DLD1 (cell line): ENCODE results near the gene FAM186B.

Source experiments
- in situ Hi-C: cut with HindIII; loops from 2 replicates; pipeline ENCODE4 v1.10.0; 2017; ENCODE audit warnings: low sequenced_read_pairs

The FAM186B gene

DNA sequence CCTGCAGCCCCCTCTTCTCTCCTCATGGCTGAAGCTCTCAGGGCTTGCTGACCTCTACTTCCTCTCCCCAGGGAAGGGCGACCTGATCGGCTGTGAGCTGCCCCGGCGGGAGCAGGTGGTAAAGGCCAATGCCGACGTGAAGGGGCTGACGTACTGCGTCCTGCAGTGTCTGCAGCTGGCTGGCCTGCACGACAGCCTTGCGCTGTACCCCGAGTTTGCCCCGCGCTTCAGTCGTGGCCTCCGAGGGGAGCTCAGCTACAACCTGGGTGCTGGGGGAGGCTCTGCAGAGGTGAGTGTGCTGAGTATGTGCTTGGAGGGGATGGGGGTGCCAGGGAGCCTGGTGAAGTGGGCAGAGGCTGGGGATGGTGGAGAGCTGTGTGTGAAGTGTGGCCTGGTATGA, 51.2 kb downstream of the FAM186B start:
- in situ Hi-C loops: no loop called here

DNA sequence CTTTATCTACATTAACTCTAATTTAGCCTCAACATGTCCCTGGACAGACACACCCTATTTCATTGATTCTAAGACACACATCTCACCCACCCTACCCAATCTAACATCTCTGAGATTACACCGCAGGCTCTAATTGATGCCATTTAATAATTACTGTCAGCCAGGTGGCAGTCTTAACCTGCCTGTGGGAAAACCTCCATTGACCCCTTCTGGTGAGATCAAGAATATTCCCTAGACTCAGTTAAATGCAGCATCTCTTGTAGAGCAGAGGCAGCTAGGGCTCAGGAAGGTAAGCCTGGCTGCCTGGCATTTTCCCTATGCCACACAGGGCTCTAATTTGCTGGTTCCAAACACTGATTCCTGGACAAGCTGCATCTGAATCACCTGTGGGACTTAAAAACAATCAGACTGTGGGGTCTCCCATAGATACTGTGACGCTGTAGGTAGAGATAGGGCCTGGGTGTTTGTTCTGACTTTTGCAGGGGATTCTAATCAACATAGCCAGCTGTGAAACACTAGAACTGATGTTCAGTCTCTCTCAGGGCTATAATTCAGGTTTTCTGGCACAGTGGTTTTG, 51.8 kb downstream of the FAM186B start:
- in situ Hi-C loops: no loop called here

GRCh38 chr12:49552899-49553298, 52.5 kb downstream of the FAM186B start:
- in situ Hi-C loops: no loop called here

- in situ Hi-C loops: no loop called here
Observed at GRCh38 chr12:49552425-49552824, 53.0 kb downstream of the FAM186B start.

DNA sequence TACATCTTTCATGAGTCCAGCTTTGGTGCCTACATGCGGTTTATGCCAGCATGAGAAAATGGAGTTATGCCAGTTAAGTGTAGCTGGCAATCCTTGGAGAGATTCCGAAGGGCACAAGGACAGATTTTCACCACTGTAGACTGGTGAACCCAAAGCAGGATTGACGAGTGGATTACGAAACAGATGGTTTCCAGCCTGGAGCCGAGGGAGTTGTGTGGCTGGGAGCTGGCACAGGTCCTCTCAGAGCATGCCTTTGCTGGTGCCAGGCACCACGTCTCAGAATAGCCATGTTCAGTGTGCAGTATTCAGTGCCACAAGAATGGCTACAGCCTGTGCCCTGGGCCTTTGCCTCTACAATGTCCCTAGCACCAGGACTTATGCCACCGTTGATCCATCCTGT, 53.4 kb downstream of the FAM186B start:
- in situ Hi-C loops: no loop called here

- in situ Hi-C loops: no loop called here
Observed at GRCh38 chr12:49550693-49551252, 54.7 kb downstream of the FAM186B start.

- in situ Hi-C loops: no loop called here
Observed at GRCh38 chr12:49549735-49550692, 55.4 kb downstream of the FAM186B start.

DNA sequence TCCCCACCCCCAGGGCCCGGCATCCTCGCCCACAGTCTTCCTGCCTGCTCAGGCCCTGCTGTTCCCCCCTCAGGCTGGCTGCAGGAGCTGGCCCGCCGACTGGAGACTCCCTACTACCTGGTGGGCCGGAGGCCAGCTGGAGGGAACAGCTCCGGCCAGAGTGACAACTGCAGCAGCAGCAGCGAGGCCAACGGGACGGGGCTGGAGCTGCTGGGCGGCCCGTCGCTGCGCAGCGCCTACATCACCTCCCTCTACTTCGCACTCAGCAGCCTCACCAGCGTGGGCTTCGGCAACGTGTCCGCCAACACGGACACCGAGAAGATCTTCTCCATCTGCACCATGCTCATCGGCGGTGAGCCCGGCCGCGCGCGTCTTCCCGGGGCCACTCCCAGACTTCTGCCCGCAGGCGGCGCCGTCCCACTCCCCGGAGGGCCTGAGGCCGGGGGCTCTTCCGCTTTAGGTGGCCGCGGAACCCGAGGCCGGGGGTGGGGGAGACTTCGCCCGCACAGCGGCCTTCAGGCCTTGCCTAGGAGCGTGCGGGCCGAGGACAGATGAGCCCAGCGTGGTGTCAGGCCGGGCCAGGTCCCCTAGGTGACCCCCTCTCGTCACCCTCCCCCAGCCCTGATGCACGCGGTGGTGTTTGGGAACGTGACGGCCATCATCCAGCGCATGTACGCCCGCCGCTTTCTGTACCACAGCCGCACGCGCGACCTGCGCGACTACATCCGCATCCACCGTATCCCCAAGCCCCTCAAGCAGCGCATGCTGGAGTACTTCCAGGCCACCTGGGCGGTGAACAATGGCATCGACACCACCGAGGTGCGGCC, 56.4 kb downstream of the FAM186B start:
- in situ Hi-C loops: no loop called here

- in situ Hi-C loops: no loop called here
Observed at GRCh38 chr12:49548481-49548821, 57.0 kb downstream of the FAM186B start.

- in situ Hi-C loops: no loop called here
Observed at GRCh38 chr12:49547090-49547690, 58.2 kb downstream of the FAM186B start.

DNA sequence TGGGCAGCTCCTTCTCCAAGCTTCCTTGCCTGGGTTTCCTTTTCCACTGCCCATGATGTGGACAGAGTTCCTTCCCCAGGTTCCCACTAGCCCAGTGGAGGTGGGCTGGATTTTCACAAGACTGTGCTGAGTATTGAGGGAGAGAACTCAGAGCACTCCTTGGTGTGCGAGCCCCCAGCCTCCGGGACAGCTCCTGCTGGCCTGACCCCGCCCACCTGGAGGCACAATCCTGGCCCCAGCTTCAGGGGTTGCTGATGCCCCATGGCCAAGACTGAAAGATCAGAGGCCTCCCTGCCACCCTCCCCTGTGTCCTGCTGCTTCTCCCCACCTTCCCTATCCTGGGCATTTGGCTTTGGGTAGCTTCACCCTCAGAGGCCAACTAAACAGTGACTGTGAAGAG, 59.0 kb downstream of the FAM186B start:
- in situ Hi-C loops: no loop called here

DNA sequence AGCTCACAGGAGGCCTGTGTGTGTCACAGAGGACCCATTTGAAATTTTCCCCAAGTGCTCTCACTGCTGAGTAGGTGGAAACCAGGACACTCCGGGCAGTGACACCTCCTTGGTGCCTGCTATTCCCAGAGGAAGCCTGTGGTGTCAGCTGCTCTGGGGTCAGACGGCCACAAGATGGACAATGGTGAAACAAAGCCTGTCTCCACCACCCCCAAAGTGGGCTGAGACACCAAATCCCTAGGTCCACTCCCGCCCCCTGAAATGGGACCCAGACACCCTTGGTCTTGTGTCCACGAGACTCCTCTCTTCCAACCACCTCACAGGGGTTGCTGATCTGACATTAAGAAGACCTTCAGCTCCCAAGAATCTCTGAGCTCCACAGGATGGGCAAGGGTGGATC, 59.6 kb downstream of the FAM186B start:
- in situ Hi-C loops: no loop called here

DNA sequence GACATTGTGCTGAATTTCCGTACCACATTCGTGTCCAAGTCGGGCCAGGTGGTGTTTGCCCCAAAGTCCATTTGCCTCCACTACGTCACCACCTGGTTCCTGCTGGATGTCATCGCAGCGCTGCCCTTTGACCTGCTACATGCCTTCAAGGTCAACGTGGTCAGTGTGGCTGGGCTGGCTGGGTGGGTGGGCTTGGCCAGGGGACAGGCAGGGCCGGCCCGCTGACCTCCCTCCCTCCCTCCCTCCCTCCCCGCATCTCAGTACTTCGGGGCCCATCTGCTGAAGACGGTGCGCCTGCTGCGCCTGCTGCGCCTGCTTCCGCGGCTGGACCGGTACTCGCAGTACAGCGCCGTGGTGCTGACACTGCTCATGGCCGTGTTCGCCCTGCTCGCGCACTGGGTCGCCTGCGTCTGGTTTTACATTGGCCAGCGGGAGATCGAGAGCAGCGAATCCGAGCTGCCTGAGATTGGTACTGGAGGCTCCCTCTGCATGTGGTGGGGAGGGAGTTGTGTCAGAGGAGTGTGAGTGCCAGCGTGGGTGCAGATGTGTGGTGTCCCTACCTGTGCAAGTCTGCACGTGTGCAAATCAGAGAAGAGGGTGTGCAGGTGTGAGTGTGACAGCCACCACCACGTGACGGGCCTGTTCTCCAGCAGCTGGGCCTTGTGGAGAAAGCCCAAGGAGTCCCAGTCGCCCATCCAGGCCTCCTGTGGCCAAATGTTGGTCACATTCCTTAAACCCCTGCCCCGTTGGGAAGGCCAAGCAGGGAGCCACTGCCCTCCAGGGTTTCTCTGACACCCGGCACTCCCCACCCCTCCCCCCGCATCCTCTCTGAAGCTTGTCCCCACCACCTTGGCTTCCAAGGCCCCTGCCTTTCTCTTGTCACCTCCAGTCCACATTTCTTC, 61.3 kb downstream of the FAM186B start:
- in situ Hi-C loops: no loop called here

- in situ Hi-C loops: no loop called here
Observed at GRCh38 chr12:49543221-49543913, 62.1 kb downstream of the FAM186B start.

- in situ Hi-C loops: no loop called here
Observed at GRCh38 chr12:49542592-49543160, 62.8 kb downstream of the FAM186B start.

- in situ Hi-C loops: no loop called here
Observed at GRCh38 chr12:49541911-49542505, 63.4 kb downstream of the FAM186B start.

DNA sequence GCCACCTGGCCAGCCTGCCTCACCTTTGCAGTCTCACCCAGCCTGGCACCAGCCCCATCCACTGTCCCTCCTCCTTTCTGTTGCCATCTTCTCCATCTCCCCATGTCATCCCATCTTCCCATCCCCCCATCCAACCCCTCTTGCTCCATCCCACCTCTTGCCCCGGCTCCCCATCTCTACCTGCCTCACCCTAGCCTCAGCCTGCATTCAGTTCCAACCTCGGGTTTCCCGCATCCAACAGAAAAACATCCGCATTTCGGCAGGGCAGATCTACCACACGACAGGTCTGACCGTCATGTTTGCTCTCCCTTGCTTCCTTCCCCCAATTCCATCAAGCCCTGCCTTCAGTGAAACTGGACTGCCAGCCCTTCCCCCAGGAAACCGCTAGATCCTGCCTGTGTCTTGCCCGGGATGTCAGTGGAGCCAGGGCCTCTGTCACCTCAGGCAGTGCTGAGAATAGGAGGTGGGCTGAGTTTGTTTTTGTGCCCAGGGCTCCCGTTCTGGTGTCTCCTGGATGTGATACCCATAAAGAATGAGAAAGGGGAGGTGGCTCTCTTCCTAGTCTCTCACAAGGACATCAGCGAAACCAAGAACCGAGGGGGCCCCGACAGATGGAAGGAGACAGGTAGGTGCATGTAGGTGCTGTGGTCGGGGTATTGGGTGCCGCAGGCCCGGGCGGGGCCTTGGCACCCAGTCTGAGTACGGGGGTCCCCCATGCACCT, 64.1 kb downstream of the FAM186B start:
- in situ Hi-C loops: no loop called here
